Endothelial cell of umbilical vein (primary cell): ENCODE results near the gene PAQR6. TPM values are rescaled to one million over a fixed set of nuclear protein-coding genes. Genes with fewer than 3 reads are reported as not detected.

Experiments used
- BruUV-seq: library from RNA; stranded (reverse); fragments of 400-500 nt; replicated peaks from 2 replicates; lab custom pipeline; 2021; lab: Mats Ljungman, UMichigan
- CTCF ChIA-PET: fragments of 300-600, 350-600 bp; sonication (Branson Sonifier 250); formaldehyde crosslinking; loops from one replicate; lab custom pipeline; 2021; ENCODE audit warnings: antibody characterized with exemption, inconsistent platforms; lab: Charles Lee
- POLR2A ChIA-PET: fragments of 300-600, 350-600 bp; sonication (Branson Sonifier 250); formaldehyde crosslinking; loops from one replicate; lab custom pipeline; 2021; ENCODE audit warnings: antibody characterized with exemption, inconsistent platforms; lab: Charles Lee
- DNase-seq: peaks from one replicate; pipeline ENCODE4 v3.0.0-alpha.2; 2011; ENCODE audit warnings: low read depth, low spot score
- FAIRE-seq: peaks from 2 replicates; lab custom pipeline; 2011; peaks lifted over from hg19 to GRCh38; lab: Jason Lieb, UNC
- H2AFZ ChIP-seq: 2 replicates; pipeline ENCODE4 v1.6.0; 2012; ENCODE audit warnings: low read depth, low read length, control low read depth, inconsistent platforms
- H3K27ac ChIP-seq: 2 replicates; pipeline ENCODE4 v1.5.1; 2011; ENCODE audit warnings: low read depth, mild to moderate bottlenecking, control low read depth, low read length, moderate library complexity; ENCODE audit not compliant: insufficient read depth
- H3K27me3 ChIP-seq, 2 experiments: 2 replicates each; pipeline versions ENCODE4 v1.6.0 to v1.6.1; 2011; ENCODE audit warnings: low read length in 2 of 2, mixed read lengths in 1 of 2; ENCODE audit not compliant: control insufficient read depth in 2 of 2, insufficient read depth in 2 of 2
- H3K36me3 ChIP-seq, 2 experiments: 2 replicates in 1 of 2; 3 replicates in 1 of 2; pipeline ENCODE4 v1.5.1; 2011; ENCODE audit warnings: low read length in 2 of 2, mild to moderate bottlenecking in 1 of 2, moderate library complexity in 1 of 2; ENCODE audit not compliant: control insufficient read depth in 2 of 2, insufficient read depth in 2 of 2; ENCODE audit errors: extremely low read depth in 1 of 2
- H3K4me1 ChIP-seq: 3 replicates; pipeline ENCODE4 v1.5.1; 2011; ENCODE audit warnings: mild to moderate bottlenecking, low read length; ENCODE audit not compliant: control insufficient read depth, insufficient read depth; ENCODE audit errors: extremely low read depth
- H3K4me2 ChIP-seq: 2 replicates; pipeline ENCODE4 v1.6.1; 2011; ENCODE audit warnings: low read length, control low read depth, mixed read lengths; ENCODE audit not compliant: insufficient read depth
- H3K4me3 ChIP-seq, 3 experiments: fragments of 200-600 bp in 1 of 3; sonication (generic), shearing (Covaris generic) in 1 of 3; replicated peaks in 1 of 3; 2 replicates each; pipeline ENCODE4 v1.5.1; 2011 to 2016; ENCODE audit warnings: control low read depth in 3 of 3, low read length in 3 of 3, mild to moderate bottlenecking in 2 of 3, inconsistent platforms in 1 of 3, low read depth in 1 of 3, moderate library complexity in 1 of 3; ENCODE audit not compliant: insufficient read depth in 1 of 3
- H3K79me2 ChIP-seq: 2 replicates; pipeline ENCODE4 v1.6.0; 2012; ENCODE audit warnings: low read length, inconsistent platforms; ENCODE audit not compliant: control insufficient read depth, insufficient read depth
- H3K9ac ChIP-seq: replicated peaks from 2 replicates; pipeline ENCODE3; 2011; ENCODE audit warnings: low read length, control low read depth; ENCODE audit not compliant: insufficient read depth; ENCODE audit errors: extremely low read depth
- H3K9me1 ChIP-seq: replicated peaks from 3 replicates; pipeline ENCODE4 v1.6.0; 2011; ENCODE audit warnings: mild to moderate bottlenecking, low read length; ENCODE audit not compliant: control insufficient read depth, insufficient read depth; ENCODE audit errors: extremely low read depth
- H3K9me3 ChIP-seq: replicated peaks from 2 replicates; pipeline ENCODE4 v1.5.1; 2012; ENCODE audit warnings: low read length, inconsistent platforms; ENCODE audit not compliant: control insufficient read depth, insufficient read depth
- H4K20me1 ChIP-seq: replicated peaks from 2 replicates; pipeline ENCODE3; 2011; ENCODE audit warnings: mild to moderate bottlenecking, low read length; ENCODE audit not compliant: control insufficient read depth, insufficient read depth; ENCODE audit errors: extremely low read depth
- CTCF ChIP-seq, 2 donors: IDR thresholded peaks; 1 replicate in 1 of 2; 2 replicates in 1 of 2; pipeline ENCODE4 v1.5.1; 2011; ENCODE audit warnings: low read length in 2 of 2, mild to moderate bottlenecking in 2 of 2, moderate library complexity in 2 of 2, control low read depth in 1 of 2, inconsistent platforms in 1 of 2, low read depth in 1 of 2; ENCODE audit not compliant: insufficient read depth in 1 of 2; ENCODE audit errors: extremely low read depth in 1 of 2
- EZH2 ChIP-seq: IDR thresholded peaks from 2 replicates; pipeline ENCODE4 v1.6.1; 2012; ENCODE audit warnings: borderline replicate concordance, low read depth, mild to moderate bottlenecking, moderate library complexity, low read length, inconsistent platforms; ENCODE audit not compliant: severe bottlenecking
- FOS ChIP-seq: IDR thresholded peaks from 2 replicates; pipeline ENCODE4 v1.6.1; 2011; ENCODE audit warnings: mild to moderate bottlenecking, low read length, moderate library complexity, borderline replicate concordance; ENCODE audit not compliant: insufficient read depth
- GATA2 ChIP-seq: IDR thresholded peaks from 2 replicates; pipeline ENCODE4 v1.7.0; 2011; ENCODE audit warnings: low read depth, mild to moderate bottlenecking, moderate library complexity, mixed read lengths, low read length; ENCODE audit not compliant: insufficient read length, insufficient read depth
- JUN ChIP-seq: IDR thresholded peaks from 2 replicates; pipeline ENCODE4 v1.6.1; 2011; ENCODE audit warnings: borderline replicate concordance, low read depth; ENCODE audit not compliant: insufficient read length, insufficient read depth
- MAX ChIP-seq: IDR thresholded peaks from 2 replicates; pipeline ENCODE4 v1.6.1; 2011; ENCODE audit not compliant: insufficient read depth, insufficient read length
- MYC ChIP-seq: IDR thresholded peaks from one replicate; pipeline ENCODE4 v1.6.1; 2011; ENCODE audit warnings: mild to moderate bottlenecking, low read depth, low read length
- POLR2A ChIP-seq: IDR thresholded peaks from 2 replicates; pipeline ENCODE4 v1.6.1; 2012; ENCODE audit warnings: low read depth, mild to moderate bottlenecking, control low read depth, low read length
- POLR2AphosphoS5 ChIP-seq: IDR thresholded peaks from 2 replicates; pipeline ENCODE4 v1.6.1; 2012; ENCODE audit warnings: low read depth, mild to moderate bottlenecking, control low read depth, low read length, moderate library complexity; ENCODE audit not compliant: insufficient read depth
- dilution Hi-C: fragments of 300-500 bp; cut with MboI; formaldehyde crosslinking; loops from one replicate; pipeline ENCODE4 v1.15.0; 2019; ENCODE audit warnings: low sequenced_read_pairs; ENCODE audit not compliant: extremely low pct_ligation_motif_present
- intact Hi-C: fragments of 100-400 bp; cut with micrococcal nuclease; formaldehyde crosslinking; loops from one replicate; pipeline ENCODE4 v1.10.0; 2022
- polyA plus RNA-seq, 4 experiments: library from polyadenylated mRNA; depleted of rRNA in 3 of 4; stranded (reverse) in 3 of 4; unstranded in 1 of 4; fragments of >200 nt; gene quantifications; 2 replicates each; pipeline versions ENCODE4 v1.2.1 to v1.2.3, GENCODE V29; 2011 to 2012; ENCODE audit warnings: missing spikeins in 1 of 4
- total RNA-seq: library from RNA; stranded (reverse); gene quantifications from 2 replicates; pipeline ENCODE4 v1.2.3, GENCODE V29; 2021

Gene PAQR6
- total and polyA plus RNA-seq, 2 donors (not counting 3 experiments of a cell fraction or from before 2014, with no cell fraction given) = 1.6 to 2.2 TPM

GRCh38 chr1:156226116-156226538, 21.7 kb downstream of the PAQR6 start:
- ChIA-PET CTCF (interaction anchor here (0.5 to 8.8 kb wide), 10 partner anchors 12 to 200 kb away, joined by 3 to 489 read pairs (median 22); partner anchors contain the start of gene PMF1), POLR2A (no interaction called here)
- no peak for TF ChIP-seq FOS
- TF ChIP-seq JUN = no peak
- TF ChIP-seq POLR2AphosphoS5 = no peak
- no peak for TF ChIP-seq MYC
- no peak for TF ChIP-seq MAX
- TF ChIP-seq CTCF (IDR thresholded peaks at IDR 0.05; ENCODE audit: extremely low read depth in 1 of 2, insufficient read depth in 1 of 2, low read depth in 1 of 2, low read length in 2 of 2) = no peak
- TF ChIP-seq POLR2A = no peak
- no peak for TF ChIP-seq GATA2
- TF ChIP-seq EZH2 = no peak
- Histone ChIP-seq H2AFZ (no peak overlapping the region), H3K9me1 (no peaks in the 10 kb centered on the region), H3K4me3 (no peak overlapping the region), H3K4me2 (no peak overlapping the region), H3K27ac (no peak overlapping the region), H3K9me3 (no peaks in the 10 kb centered on the region), H3K79me2 (peaks cover 5% of the 10 kb centered on the region), H4K20me1 (no peaks in the 10 kb centered on the region), H3K4me1 (peaks cover 6% of the 10 kb centered on the region), H3K9ac (no peak overlapping the region), H3K27me3 (no peaks in the 10 kb centered on the region), H3K36me3 (peaks cover 2 to 18% of the 10 kb centered on the region in 2 experiments)
- FAIRE-seq = no peak
- no TSS peak for BruUV-seq
- dilution Hi-C loops (loop anchor here (10.0 kb wide), 1 partner anchor 91 kb away; no protein-coding TSS in a partner anchor), intact Hi-C loops (loop anchor here (5.0 kb wide), 1 partner anchor 34 kb away; the partner anchor contains the start of gene SLC25A44)
- DNase-seq = no peak
